ENCODE data around the gene NGB.

The NGB gene

DNA sequence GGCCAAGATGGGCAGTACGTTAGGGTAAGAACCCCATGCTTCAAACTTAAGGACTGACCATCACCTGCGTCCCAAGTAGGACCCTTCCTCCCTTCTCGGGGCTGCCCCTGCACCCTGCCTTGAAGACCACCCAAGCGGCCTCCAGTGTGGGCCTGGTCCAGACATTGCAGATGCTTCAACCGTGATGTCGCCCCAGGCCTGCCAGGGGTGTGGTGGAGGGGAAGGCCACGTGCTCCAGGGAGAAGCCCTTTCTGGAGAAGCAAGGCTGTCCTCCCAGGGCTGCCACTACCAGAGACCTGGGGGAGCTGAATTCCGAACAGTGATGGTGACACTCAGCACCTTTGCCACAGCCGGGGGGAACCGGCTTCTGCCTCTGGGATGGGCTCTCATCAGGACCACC lies 13.3 kb downstream of the NGB start:
- Histone ChIP-seq H2AFZ (ENCODE audit: low read length) (no peak overlapping the region), H3K79me2 (ENCODE audit: insufficient read depth, low read length) (no peaks in the 10 kb centered on the region), H3K27ac (ENCODE audit: low read depth, low read length, poor library complexity, severe bottlenecking) (no peak overlapping the region), H3K27me3 (ENCODE audit: insufficient read depth, low read length) (peaks cover 3% of the 10 kb centered on the region; the same call in 1 of the 2 replicates), H3F3A (ENCODE audit: insufficient read depth, low read length) (no peaks in the 10 kb centered on the region), H3K9me2 (ENCODE audit: low read depth, low read length) (no peaks in the 10 kb centered on the region), H3K9ac (ENCODE audit: low read length) (no peak overlapping the region), H3K4me3 (ENCODE audit: low read depth, low read length, poor library complexity, severe bottlenecking) (no peak overlapping the region), H3K4me2 (ENCODE audit: low read length) (no peak overlapping the region), H3K9me3 (ENCODE audit: low read length) (no peaks in the 10 kb centered on the region), H3K4me1 (ENCODE audit: insufficient read depth, low read length, severe bottlenecking) (no peaks in the 10 kb centered on the region), H3K36me3 (ENCODE audit: insufficient read depth, low read length) (no peaks in the 10 kb centered on the region; the same call in 1 of the 2 replicates), H4K20me1 (ENCODE audit: insufficient read depth, low read length) (no peaks in the 10 kb centered on the region)
- TF ChIP-seq EZH2 (IDR thresholded peaks at IDR 0.05; ENCODE audit: borderline replicate concordance, low read length), result no peak
- TF ChIP-seq, protein P1, sequence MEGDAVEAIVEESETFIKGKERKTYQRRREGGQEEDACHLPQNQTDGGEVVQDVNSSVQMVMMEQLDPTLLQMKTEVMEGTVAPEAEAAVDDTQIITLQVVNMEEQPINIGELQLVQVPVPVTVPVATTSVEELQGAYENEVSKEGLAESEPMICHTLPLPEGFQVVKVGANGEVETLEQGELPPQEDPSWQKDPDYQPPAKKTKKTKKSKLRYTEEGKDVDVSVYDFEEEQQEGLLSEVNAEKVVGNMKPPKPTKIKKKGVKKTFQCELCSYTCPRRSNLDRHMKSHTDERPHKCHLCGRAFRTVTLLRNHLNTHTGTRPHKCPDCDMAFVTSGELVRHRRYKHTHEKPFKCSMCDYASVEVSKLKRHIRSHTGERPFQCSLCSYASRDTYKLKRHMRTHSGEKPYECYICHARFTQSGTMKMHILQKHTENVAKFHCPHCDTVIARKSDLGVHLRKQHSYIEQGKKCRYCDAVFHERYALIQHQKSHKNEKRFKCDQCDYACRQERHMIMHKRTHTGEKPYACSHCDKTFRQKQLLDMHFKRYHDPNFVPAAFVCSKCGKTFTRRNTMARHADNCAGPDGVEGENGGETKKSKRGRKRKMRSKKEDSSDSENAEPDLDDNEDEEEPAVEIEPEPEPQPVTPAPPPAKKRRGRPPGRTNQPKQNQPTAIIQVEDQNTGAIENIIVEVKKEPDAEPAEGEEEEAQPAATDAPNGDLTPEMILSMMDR (IDR thresholded peaks at IDR 0.05; ENCODE audit: low read length), result no peak

GRCh38 chr14:77256694-77257093 lies 14.3 kb downstream of the NGB start:
- Histone ChIP-seq H3K36me3 (ENCODE audit: insufficient read depth, low read length) (no peaks in the 10 kb centered on the region; the same call in 1 of the 2 replicates), H3K27ac (ENCODE audit: low read depth, low read length, poor library complexity, severe bottlenecking) (no peak overlapping the region), H3K4me1 (ENCODE audit: insufficient read depth, low read length, severe bottlenecking) (no peaks in the 10 kb centered on the region), H3K27me3 (ENCODE audit: insufficient read depth, low read length) (peaks cover 3% of the 10 kb centered on the region; the same call in 1 of the 2 replicates), H3K4me2 (ENCODE audit: low read length) (no peak overlapping the region), H3K9me3 (ENCODE audit: low read length) (no peaks in the 10 kb centered on the region), H3K9me2 (ENCODE audit: low read depth, low read length) (no peaks in the 10 kb centered on the region), H4K20me1 (ENCODE audit: insufficient read depth, low read length) (no peaks in the 10 kb centered on the region), H2AFZ (ENCODE audit: low read length) (no peak overlapping the region), H3K79me2 (ENCODE audit: insufficient read depth, low read length) (no peaks in the 10 kb centered on the region), H3F3A (ENCODE audit: insufficient read depth, low read length) (no peaks in the 10 kb centered on the region), H3K4me3 (ENCODE audit: low read depth, low read length, poor library complexity, severe bottlenecking) (no peak overlapping the region), H3K9ac (ENCODE audit: low read length) (no peak overlapping the region)
- TF ChIP-seq EZH2 (IDR thresholded peaks at IDR 0.05; ENCODE audit: borderline replicate concordance, low read length), result no peak
- TF ChIP-seq, protein P1 (IDR thresholded peaks at IDR 0.05; ENCODE audit: low read length), result no peak

DNA sequence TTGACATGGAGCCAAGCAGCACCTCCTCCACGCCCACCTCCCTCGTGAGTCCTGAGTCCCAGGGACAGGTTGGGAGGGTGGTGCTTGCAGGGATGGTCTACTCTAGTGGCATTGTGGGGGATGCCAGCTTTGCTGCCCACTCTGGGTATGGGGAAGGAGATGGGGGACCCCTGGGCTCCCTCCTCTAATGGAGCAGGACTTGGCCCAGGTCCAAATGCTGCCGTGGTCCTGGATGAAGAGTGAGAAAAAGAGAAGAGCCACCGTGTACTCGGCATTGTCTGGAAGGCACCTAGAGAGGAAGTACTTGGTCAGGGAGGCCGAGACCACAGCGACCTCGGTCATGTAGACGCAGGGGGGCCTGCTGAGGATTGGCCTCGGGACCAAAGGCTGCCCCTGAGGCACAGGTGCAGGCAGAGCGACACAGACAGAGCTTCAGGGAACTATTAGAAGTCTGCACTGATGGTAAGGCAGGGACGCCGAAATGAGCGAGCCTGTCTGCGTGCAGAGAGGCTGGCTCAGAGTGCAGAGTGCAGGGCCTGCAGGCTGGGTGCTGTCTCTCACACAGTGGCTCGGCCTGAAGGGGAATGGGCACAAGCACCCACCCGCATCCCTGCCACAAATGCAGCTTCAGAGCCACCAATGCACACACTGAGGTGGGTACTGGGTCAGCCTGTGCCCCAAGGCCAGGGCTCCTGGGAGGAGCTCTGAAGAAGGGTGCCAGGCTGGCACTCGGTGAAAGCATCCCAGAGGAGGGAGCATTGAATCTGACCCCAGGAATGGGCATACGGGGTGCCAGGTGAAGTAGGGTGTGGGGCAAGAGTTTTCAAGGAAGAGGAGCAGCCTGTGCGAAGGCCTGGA lies 17.4 kb downstream of the NGB start:
- H3K79me2 ChIP-seq (ENCODE audit: insufficient read depth, low read length), result no peaks in the 10 kb centered on the region
- H3K27ac ChIP-seq (ENCODE audit: low read depth, low read length, poor library complexity, severe bottlenecking), result no peak overlapping the region
- no peak overlapping the region for H3K4me3 ChIP-seq (ENCODE audit: low read depth, low read length, poor library complexity, severe bottlenecking)
- no peaks in the 10 kb centered on the region for H3K4me1 ChIP-seq (ENCODE audit: insufficient read depth, low read length, severe bottlenecking)
- H3K36me3 ChIP-seq (ENCODE audit: insufficient read depth, low read length), result no peaks in the 10 kb centered on the region; the same call in 1 of the 2 replicates
- H3K9me2 ChIP-seq (ENCODE audit: low read depth, low read length), result no peaks in the 10 kb centered on the region
- no peak overlapping the region for H3K9ac ChIP-seq (ENCODE audit: low read length)
- H3K27me3 ChIP-seq (ENCODE audit: insufficient read depth, low read length), result no peaks in the 10 kb centered on the region
- H3F3A ChIP-seq (ENCODE audit: insufficient read depth, low read length), result no peaks in the 10 kb centered on the region
- no peak overlapping the region for H3K4me2 ChIP-seq (ENCODE audit: low read length)
- no peaks in the 10 kb centered on the region for H4K20me1 ChIP-seq (ENCODE audit: insufficient read depth, low read length)
- no peak overlapping the region for H2AFZ ChIP-seq (ENCODE audit: low read length)
- TF ChIP-seq EZH2 (IDR thresholded peaks at IDR 0.05; ENCODE audit: borderline replicate concordance, low read length), result no peak
- TF ChIP-seq, protein P1 (IDR thresholded peaks at IDR 0.05; ENCODE audit: low read length), result no peak
- no peaks in the 10 kb centered on the region for H3K9me3 ChIP-seq (ENCODE audit: low read length)
